Fibroblast of pulmonary artery (primary cell): ENCODE data around the gene ACOX3.
"Not testable (repeated sequence)": the region's sequence is repeated elsewhere in the genome, so short reads cannot be mapped to it uniquely, and the experiment has no call there.

Experiments used
- DNase-seq: peaks from one replicate; pipeline ENCODE4 v3.0.0-alpha.2; 2010; ENCODE audit warnings: low read depth
- H3K4me3 ChIP-seq: replicated peaks from 2 replicates; pipeline ENCODE4 v1.5.1; 2011; ENCODE audit warnings: low read depth, mild to moderate bottlenecking, control low read depth, low read length, moderate library complexity
- TF ChIP-seq, protein P1 (sequence below): IDR thresholded peaks from 2 replicates; pipeline ENCODE4 v1.5.1; 2011; ENCODE audit warnings: mild to moderate bottlenecking, control low read depth, low read length, inconsistent platforms; ENCODE audit errors: missing control alignments

Gene ACOX3

DNA sequence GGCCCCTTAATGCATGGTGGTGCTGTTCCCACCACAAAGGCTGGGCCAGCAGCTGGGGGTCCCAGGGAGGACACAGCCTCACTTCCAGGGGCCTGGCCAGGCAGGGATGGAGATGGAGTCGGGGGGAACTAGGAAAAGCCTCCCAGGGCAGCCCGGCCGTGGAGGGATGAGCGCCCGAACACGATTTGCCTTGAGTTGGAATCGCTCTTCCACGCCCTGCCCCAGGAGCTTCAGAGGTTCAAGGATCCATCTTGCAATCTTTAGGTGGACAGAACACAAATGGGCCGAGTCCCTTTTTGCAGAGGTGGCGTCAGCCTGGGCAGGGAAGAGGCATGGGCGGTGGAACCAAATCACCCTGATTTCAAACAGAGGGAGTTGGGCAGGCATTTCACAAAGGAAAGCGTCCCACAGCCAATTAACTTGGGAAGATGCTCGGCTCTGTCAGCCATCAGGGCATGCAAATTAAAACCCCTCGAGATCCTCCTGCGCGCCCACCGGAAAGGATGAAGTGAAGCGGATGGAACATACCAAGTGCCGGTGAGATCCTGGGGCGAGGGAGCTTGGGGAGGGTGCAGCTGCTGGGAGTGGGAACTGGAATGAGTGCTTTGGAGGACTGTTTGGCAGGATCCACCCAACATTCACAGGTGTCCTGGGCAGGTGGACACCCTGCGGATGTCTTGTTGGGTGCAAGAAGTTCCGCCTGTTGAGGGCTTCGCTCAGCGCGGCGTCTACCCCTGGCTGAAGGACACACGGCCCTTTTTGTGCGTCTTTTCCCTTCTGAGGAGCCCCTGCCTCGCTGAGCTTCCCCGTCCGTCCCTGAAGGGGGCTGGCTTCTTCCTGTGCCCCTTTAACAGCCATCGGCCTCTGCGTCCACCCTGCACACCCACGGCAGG, 95.2 kb downstream of the ACOX3 start:
- TF ChIP-seq, protein P1, sequence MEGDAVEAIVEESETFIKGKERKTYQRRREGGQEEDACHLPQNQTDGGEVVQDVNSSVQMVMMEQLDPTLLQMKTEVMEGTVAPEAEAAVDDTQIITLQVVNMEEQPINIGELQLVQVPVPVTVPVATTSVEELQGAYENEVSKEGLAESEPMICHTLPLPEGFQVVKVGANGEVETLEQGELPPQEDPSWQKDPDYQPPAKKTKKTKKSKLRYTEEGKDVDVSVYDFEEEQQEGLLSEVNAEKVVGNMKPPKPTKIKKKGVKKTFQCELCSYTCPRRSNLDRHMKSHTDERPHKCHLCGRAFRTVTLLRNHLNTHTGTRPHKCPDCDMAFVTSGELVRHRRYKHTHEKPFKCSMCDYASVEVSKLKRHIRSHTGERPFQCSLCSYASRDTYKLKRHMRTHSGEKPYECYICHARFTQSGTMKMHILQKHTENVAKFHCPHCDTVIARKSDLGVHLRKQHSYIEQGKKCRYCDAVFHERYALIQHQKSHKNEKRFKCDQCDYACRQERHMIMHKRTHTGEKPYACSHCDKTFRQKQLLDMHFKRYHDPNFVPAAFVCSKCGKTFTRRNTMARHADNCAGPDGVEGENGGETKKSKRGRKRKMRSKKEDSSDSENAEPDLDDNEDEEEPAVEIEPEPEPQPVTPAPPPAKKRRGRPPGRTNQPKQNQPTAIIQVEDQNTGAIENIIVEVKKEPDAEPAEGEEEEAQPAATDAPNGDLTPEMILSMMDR: no peak

DNA sequence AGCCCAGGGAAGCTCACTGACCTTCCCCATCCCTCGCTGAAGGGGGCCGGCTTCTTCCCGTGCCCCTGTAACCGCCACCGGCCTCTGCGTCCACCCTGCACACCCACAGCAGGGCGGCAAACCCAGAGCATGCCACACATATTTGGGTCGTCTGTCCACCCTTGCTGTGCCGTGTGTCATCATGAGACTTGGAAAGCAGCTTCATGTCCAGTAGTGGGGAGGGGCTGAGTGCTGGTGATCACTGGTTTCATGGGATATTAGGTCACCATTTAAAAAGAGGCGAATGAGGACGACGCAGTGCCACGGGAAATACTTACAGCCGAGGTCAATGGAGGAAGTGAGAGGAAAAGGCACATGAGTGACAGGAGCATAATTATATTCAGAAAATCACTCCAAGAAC, 96.1 kb downstream of the ACOX3 start:
- TF ChIP-seq, protein P1: no peak
- no peak overlapping the region for H3K4me3 ChIP-seq
- DNase-seq: no peak

More for the DNA sequence above, 95.2 kb downstream of the ACOX3 start:
- H3K4me3 ChIP-seq: no peak overlapping the region
- no peak for DNase-seq

DNA sequence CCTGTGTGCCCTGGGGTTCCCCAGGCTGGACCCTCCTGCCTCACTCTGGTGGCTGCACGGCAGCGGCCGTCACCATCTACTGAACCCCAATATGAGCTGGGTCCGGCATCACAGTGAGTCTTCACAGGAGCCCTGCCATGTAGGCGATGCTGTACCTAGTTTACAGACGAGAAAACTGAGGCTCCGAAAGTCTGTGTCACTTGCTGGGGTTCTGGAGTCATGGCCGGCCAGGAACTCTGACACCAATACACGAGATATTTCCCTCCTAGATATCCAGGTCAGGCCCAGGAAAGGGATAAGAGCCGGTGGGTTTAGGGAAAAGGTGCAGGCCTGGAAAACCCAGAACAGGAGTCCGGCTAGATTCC, 96.6 kb downstream of the ACOX3 start:
- TF ChIP-seq, protein P1: no peak
- no peak overlapping the region for H3K4me3 ChIP-seq
- no peak for DNase-seq

DNA sequence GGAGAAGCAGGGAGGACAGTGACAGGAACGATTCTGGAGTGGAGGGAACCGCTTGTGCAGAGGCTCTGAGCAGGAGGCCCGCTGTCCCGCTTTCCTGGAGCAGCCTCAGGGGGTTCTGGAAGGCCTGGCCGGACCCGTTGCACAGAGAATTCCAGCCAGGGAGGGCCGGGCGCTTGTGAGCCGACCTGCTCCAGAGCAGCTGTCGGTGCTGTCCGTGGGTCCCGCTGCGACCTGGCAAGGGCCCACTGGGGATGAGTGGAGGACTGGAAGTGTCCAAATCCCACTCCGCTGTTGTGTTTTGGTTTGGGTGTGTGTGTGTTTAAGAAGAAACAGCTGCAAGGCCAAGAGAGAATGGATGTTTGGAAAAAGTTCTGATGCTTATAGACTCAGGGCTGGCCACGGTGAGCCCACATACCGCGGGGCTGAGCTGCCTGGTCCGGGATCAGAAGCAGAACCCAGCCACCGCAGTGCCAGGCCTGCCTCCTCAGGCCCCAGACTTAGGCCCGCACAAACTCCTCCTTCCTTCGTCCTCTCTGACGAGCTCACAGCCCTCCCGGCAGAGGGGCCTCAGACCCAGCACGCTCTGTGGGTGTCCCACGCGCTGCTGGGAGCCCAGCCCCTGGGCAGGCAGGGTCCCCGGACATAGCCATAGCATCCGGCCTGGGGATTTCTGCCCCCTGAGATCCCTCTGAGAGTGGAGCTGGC, 97.1 kb downstream of the ACOX3 start:
- no peak overlapping the region for H3K4me3 ChIP-seq
- TF ChIP-seq, protein P1: no peak
- DNase-seq: no peak

DNA sequence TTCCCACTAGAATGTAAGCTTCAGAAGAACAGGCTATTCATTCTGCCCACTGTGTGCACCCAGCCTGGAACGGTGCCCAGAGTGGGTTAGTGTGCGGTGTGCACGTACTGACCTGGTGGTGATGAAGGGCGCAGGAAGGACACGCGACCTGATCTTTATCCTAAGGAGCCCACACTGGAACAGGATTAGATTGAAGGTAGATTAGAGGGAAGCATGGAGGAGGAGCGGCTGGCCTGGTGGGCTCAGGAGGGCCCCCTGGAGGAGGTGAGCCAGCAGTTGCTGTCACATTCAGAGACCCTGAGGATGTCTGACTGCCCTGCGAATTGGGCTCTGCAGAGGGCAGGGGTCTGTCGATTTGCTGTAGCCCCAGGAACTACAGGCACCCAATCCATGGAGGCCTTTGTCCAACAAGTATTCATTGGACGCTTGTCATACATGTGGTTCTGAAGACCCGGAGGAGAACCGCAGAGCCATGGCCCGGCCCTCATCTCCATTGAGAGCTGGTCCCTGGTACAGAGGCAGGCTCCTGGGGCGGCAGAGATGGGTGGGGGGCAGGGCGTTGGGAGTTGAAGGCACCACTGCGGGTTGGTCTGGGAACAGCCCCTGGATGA, 97.8 kb downstream of the ACOX3 start:
- no peak overlapping the region for H3K4me3 ChIP-seq
- no peak for DNase-seq
- TF ChIP-seq, protein P1: no peak

DNA sequence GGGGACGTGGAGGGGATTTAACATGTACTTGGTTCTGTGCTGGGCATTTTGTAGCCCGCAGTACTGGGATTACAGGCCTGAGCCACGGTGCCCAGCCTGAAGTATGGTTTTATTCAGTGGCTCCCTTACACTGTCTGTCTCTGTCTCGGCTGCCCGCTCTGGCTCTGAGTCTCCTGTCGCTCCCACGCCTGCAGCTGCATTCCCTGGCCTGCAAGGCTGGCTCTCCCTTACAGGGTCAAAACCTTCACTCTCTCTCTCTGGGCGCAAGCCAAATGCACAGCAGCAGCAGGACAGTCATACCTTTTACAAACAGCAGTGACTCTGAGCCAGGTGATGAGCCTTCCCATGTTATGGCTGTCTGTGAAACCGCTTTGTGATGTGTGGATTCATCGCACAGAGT, 98.8 kb downstream of the ACOX3 start:
- no peak overlapping the region for H3K4me3 ChIP-seq
- DNase-seq: peak; percentile 37
- TF ChIP-seq, protein P1: no peak

DNA sequence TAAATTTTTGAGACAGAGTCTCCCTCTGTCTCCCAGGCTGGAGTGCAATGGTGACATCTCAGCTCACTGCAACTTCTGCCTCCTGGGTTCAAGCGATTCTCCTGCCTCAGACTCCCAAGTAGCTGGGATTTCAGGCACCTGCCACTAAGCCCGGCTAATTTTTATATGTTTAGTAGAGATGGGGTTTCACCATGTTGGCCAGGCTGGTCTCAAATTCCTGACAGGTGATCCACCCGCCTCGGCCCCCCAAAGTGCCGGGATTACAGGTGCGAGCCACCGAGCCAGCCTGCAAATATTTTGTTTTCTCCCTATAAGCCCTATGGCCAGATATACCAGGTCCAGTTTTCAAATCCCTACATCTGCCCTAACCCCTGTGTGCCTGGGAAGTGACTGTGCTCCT, 99.2 kb downstream of the ACOX3 start:
- DNase-seq, H3K4me3 ChIP-seq: not testable (repeated sequence)
